Activated naive CD8-positive, alpha-beta T cell (primary cell): ENCODE results near the gene MAPK7.

Experiments
- H3K27ac Mint-ChIP-seq: one replicate; pipeline ENCODE4 v1.8.0; 2021; ENCODE audit warnings: mixed read lengths
- H3K27me3 Mint-ChIP-seq: one replicate; pipeline ENCODE4 v1.8.0; 2021; ENCODE audit warnings: mixed read lengths
- H3K36me3 Mint-ChIP-seq: one replicate; pipeline ENCODE4 v1.8.0; 2021; ENCODE audit warnings: mixed read lengths
- H3K4me1 Mint-ChIP-seq: one replicate; pipeline ENCODE4 v1.8.0; 2021; ENCODE audit warnings: low read depth, mixed read lengths
- H3K4me3 Mint-ChIP-seq: one replicate; pipeline ENCODE4 v1.8.0; 2021; ENCODE audit warnings: mild to moderate bottlenecking, mixed read lengths
- H3K9me3 Mint-ChIP-seq: one replicate; pipeline ENCODE4 v1.8.0; 2021; ENCODE audit warnings: low read depth, mixed read lengths

The MAPK7 gene

GRCh38 chr17:19387921-19388521 is 9.7 kb downstream of the MAPK7 start:
- no peak overlapping the region for H3K27ac Mint-ChIP-seq
- H3K4me1 Mint-ChIP-seq: peaks cover 14% of the 10 kb centered on the region
- H3K9me3 Mint-ChIP-seq: no peaks in the 10 kb centered on the region
- peaks cover 5% of the 10 kb centered on the region for H3K36me3 Mint-ChIP-seq
- H3K27me3 Mint-ChIP-seq: peaks cover 4% of the 10 kb centered on the region
- H3K4me3 Mint-ChIP-seq: peak overlapping the region; percentile 42

GRCh38 chr17:19388791-19389785 is 10.8 kb downstream of the MAPK7 start:
- Mint-ChIP-seq H3K27ac (no peak overlapping the region), H3K9me3 (no peaks in the 10 kb centered on the region), H3K4me3 (no peak overlapping the region), H3K4me1 (peaks cover 14% of the 10 kb centered on the region), H3K27me3 (peaks cover 4% of the 10 kb centered on the region), H3K36me3 (peaks cover 5% of the 10 kb centered on the region)

- Mint-ChIP-seq H3K9me3 (no peaks in the 10 kb centered on the region), H3K27me3 (peaks cover 4% of the 10 kb centered on the region), H3K36me3 (no peaks in the 10 kb centered on the region), H3K4me3 (no peak overlapping the region), H3K27ac (no peak overlapping the region), H3K4me1 (peaks cover 11% of the 10 kb centered on the region)
Measured at GRCh38 chr17:19390951-19391350, 12.7 kb downstream of the MAPK7 start.

DNA sequence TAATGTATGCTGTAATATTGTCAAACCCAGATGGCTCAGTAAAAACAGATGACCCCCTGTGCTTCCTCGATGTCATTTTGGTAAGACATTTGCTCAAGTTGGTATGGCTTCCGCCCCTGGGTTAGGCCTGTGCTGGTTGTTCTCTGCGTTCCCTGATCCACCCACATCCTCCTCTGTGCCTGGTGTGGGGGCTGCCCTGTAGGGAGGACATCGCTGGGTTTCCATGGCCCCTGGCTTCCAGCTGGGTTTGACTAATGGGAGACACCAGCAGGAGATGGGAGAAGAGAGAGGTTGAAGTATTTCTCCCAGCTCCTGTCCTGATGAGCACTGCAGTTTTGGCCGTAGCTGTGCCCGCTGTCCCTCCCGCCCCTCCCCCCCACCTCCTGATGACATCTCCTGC is 13.1 kb downstream of the MAPK7 start:
- Mint-ChIP-seq H3K4me1 (peaks cover 7% of the 10 kb centered on the region), H3K36me3 (no peaks in the 10 kb centered on the region), H3K9me3 (no peaks in the 10 kb centered on the region), H3K27me3 (peaks cover 2% of the 10 kb centered on the region), H3K4me3 (no peak overlapping the region), H3K27ac (no peak overlapping the region)

- Mint-ChIP-seq H3K4me3 (no peak overlapping the region), H3K36me3 (no peaks in the 10 kb centered on the region), H3K27ac (no peak overlapping the region), H3K4me1 (peaks cover 7% of the 10 kb centered on the region), H3K27me3 (peaks cover 2% of the 10 kb centered on the region), H3K9me3 (no peaks in the 10 kb centered on the region)
Measured at GRCh38 chr17:19392303-19392702, 14.0 kb downstream of the MAPK7 start.

GRCh38 chr17:19397556-19398041 is 19.3 kb downstream of the MAPK7 start:
- Mint-ChIP-seq H3K4me1 (no peaks in the 10 kb centered on the region), H3K27me3 (peaks cover 2% of the 10 kb centered on the region), H3K4me3 (no peak overlapping the region), H3K36me3 (no peaks in the 10 kb centered on the region), H3K9me3 (no peaks in the 10 kb centered on the region), H3K27ac (no peak overlapping the region)

GRCh38 chr17:19398301-19399181 is 20.2 kb downstream of the MAPK7 start:
- Mint-ChIP-seq H3K4me3 (no peak overlapping the region), H3K36me3 (no peaks in the 10 kb centered on the region), H3K9me3 (no peaks in the 10 kb centered on the region), H3K27me3 (peaks cover 2% of the 10 kb centered on the region), H3K27ac (no peak overlapping the region), H3K4me1 (no peaks in the 10 kb centered on the region)

DNA sequence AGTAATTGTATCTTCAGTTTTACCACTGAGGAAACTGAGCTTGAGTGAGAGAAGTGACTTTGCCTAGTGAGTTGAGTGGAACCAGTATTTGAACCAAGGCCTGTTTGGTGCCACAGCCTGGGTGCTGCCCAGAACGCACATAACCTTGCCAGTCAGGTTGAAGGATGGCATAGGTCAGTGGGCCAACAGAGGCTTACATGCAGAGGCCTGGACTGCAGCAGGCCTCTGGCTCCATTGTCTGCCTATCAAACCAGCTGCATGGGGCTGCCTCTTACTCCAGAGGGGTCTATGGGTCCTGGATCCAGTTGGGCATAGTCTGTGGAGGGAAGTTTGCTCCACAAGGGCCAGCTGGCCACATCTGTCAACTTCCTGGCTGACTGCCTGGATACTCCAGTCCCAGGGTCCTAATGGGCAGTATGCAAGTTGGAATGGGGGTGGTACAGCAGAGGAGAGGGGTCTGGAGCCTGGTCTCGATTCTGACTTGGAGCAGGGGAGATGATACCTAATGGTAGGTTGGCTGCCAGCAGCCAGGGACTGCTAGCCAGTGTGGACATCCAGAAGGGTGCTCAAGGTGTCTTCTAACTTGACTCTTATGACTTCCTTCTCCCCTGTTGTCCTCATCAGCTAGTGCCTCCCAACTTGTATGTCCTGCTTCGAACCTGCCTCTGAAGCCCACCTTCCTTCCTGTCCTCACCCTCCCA is 21.6 kb downstream of the MAPK7 start:
- Mint-ChIP-seq H3K36me3 (no peaks in the 10 kb centered on the region), H3K4me3 (no peak overlapping the region), H3K4me1 (no peaks in the 10 kb centered on the region), H3K9me3 (no peaks in the 10 kb centered on the region), H3K27ac (no peak overlapping the region), H3K27me3 (peaks cover 2% of the 10 kb centered on the region)

GRCh38 chr17:19401321-19402010 is 23.2 kb downstream of the MAPK7 start:
- Mint-ChIP-seq H3K27ac (no peak overlapping the region), H3K36me3 (no peaks in the 10 kb centered on the region), H3K27me3 (peaks cover 2% of the 10 kb centered on the region), H3K9me3 (no peaks in the 10 kb centered on the region), H3K4me1 (no peaks in the 10 kb centered on the region), H3K4me3 (no peak overlapping the region)

- Mint-ChIP-seq H3K27ac (no peak overlapping the region), H3K4me1 (no peaks in the 10 kb centered on the region), H3K36me3 (no peaks in the 10 kb centered on the region), H3K27me3 (peaks cover 2% of the 10 kb centered on the region), H3K4me3 (no peak overlapping the region), H3K9me3 (no peaks in the 10 kb centered on the region)
Measured at GRCh38 chr17:19402171-19402570, 23.9 kb downstream of the MAPK7 start.

GRCh38 chr17:19403021-19403420 is 24.7 kb downstream of the MAPK7 start:
- Mint-ChIP-seq H3K4me1 (no peaks in the 10 kb centered on the region), H3K36me3 (no peaks in the 10 kb centered on the region), H3K27me3 (peaks cover 2% of the 10 kb centered on the region), H3K4me3 (no peak overlapping the region), H3K27ac (no peak overlapping the region), H3K9me3 (no peaks in the 10 kb centered on the region)

DNA sequence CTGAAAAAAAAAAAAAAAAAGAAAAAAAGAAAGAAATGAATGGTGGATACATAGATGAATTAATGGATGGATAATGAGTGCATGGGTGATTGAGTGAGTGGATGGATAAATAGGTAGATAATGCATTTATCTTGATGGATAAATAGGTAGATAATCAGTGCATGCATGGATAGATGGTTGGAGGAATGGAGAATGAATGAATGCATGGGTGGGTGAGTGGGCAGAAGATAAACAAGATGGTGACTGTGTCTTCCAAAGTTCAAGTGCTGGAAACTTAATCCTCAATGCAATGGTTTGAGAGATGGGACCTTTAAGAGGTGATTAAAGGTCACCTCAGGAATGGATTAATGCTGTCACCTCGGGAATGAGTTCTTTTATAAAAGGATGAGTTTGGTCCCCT is 26.0 kb downstream of the MAPK7 start:
- H3K9me3 Mint-ChIP-seq: no peaks in the 10 kb centered on the region
- H3K27ac Mint-ChIP-seq: no peak overlapping the region
- no peaks in the 10 kb centered on the region for H3K36me3 Mint-ChIP-seq
- H3K4me3 Mint-ChIP-seq: no peak overlapping the region
- no peaks in the 10 kb centered on the region for H3K4me1 Mint-ChIP-seq
- H3K27me3 Mint-ChIP-seq: no peaks in the 10 kb centered on the region

DNA sequence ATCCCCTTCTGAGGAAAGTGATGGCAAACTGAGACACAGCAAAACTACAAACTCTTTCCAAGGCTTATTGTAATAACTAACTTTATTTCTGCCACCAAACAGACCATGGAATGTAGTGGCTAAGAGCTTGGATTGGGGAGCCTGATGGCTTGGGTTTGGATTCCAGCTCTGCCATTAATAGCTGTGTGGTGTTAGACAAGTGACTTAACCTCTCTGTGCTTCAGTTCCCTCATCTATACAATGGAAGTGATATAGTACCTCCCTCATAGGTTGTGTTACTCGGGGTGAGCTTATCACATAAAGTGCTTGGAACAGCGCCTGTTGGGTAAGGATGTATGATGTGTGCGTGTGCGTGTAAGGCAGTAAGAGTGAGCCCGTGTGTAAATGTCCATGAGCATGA is 26.8 kb downstream of the MAPK7 start:
- no peaks in the 10 kb centered on the region for H3K9me3 Mint-ChIP-seq
- no peaks in the 10 kb centered on the region for H3K4me1 Mint-ChIP-seq
- H3K4me3 Mint-ChIP-seq: no peak overlapping the region
- H3K27ac Mint-ChIP-seq: no peak overlapping the region
- no peaks in the 10 kb centered on the region for H3K27me3 Mint-ChIP-seq
- no peaks in the 10 kb centered on the region for H3K36me3 Mint-ChIP-seq
